ENCODE data around the gene HTRA1. TPM values are rescaled to one million over a fixed set of nuclear protein-coding genes. Genes with fewer than 3 reads are reported as not detected.

The HTRA1 gene
- polyA plus RNA-seq, 3 donors: 0.84 to 4.7 (median 2.2) TPM

GRCh38 chr10:122551450-122551849 lies 90.1 kb downstream of the HTRA1 start:
- no peak overlapping the region for H2AFZ ChIP-seq (ENCODE audit: insufficient read depth, low read depth, low read length, poor library complexity, severe bottlenecking)
- Mint-ChIP-seq H3K36me3 (no peaks in the 10 kb centered on the region), H3K4me1 (no peaks in the 10 kb centered on the region), H3K27ac (no peak overlapping the region), H3K4me3 (no peak overlapping the region), H3K27me3 (ENCODE audit: low read depth in 3 of 3) (peaks cover 6 to 14% (median 14%) of the 10 kb centered on the region in 3 donors), H3K9me3 (peaks cover 0 to 2% (median 0%) of the 10 kb centered on the region in 7 donors)
- H3K27me3 ChIP-seq (ENCODE audit: control insufficient read depth in 2 of 2, insufficient read depth in 2 of 2, low read length in 2 of 2): peaks cover 0 to 3% of the 10 kb centered on the region in 2 donors
- no peaks in the 10 kb centered on the region for H4K20me1 ChIP-seq (ENCODE audit: insufficient read depth, low read length)
- H3K4me3 ChIP-seq (replicated peaks in 1 of 3; ENCODE audit: low read depth in 2 of 3, low read length in 3 of 3): no peak overlapping the region
- H3K79me2 ChIP-seq (ENCODE audit: insufficient read depth, low read length): no peaks in the 10 kb centered on the region
- H3K4me2 ChIP-seq (replicated peaks; ENCODE audit: extremely low read depth, low read length, poor library complexity, severe bottlenecking): no peak overlapping the region
- no peaks in the 10 kb centered on the region for H3K4me1 ChIP-seq (ENCODE audit: control insufficient read depth in 1 of 2, insufficient read depth in 2 of 2, low read length in 2 of 2)
- DNase-seq: no peak
- H3K36me3 ChIP-seq (replicated peaks in 1 of 2; ENCODE audit: control insufficient read depth in 1 of 2, insufficient read depth in 2 of 2, low read length in 2 of 2): no peaks in the 10 kb centered on the region
- H3K9ac ChIP-seq (ENCODE audit: insufficient read depth, low read length, poor library complexity, severe bottlenecking): no peak overlapping the region
- TF ChIP-seq CTCF (IDR thresholded peaks at IDR 0.05): no peak
- H3K27ac ChIP-seq (ENCODE audit: low read depth in 1 of 2, low read length in 2 of 2): no peak overlapping the region
- H3K9me3 ChIP-seq (replicated peaks in 1 of 2; ENCODE audit: control insufficient read depth in 1 of 2, insufficient read depth in 1 of 2, low read length in 2 of 2): no peaks in the 10 kb centered on the region
- 79% methylated on average over 3 of the region's 9 CpGs for WGBS (ENCODE audit: insufficient coverage)
- intact Hi-C loops (cut with micrococcal nuclease): no loop called here

- H3K79me2 ChIP-seq (ENCODE audit: insufficient read depth, low read length): no peaks in the 10 kb centered on the region
- no peak overlapping the region for H3K9ac ChIP-seq (ENCODE audit: insufficient read depth, low read length, poor library complexity, severe bottlenecking)
- no peak overlapping the region for H2AFZ ChIP-seq (ENCODE audit: insufficient read depth, low read depth, low read length, poor library complexity, severe bottlenecking)
- Mint-ChIP-seq H3K27me3 (ENCODE audit: low read depth in 3 of 3) (peaks cover 18 to 20% (median 20%) of the 10 kb centered on the region in 3 donors), H3K4me3 (no peak overlapping the region), H3K9me3 (peaks cover 0 to 2% (median 0%) of the 10 kb centered on the region in 7 donors), H3K27ac (no peak overlapping the region), H3K4me1 (no peaks in the 10 kb centered on the region), H3K36me3 (no peaks in the 10 kb centered on the region)
- no peaks in the 10 kb centered on the region for H3K36me3 ChIP-seq (replicated peaks in 1 of 2; ENCODE audit: control insufficient read depth in 1 of 2, insufficient read depth in 2 of 2, low read length in 2 of 2)
- no peaks in the 10 kb centered on the region for H4K20me1 ChIP-seq (ENCODE audit: insufficient read depth, low read length)
- TF ChIP-seq CTCF (IDR thresholded peaks at IDR 0.05): no peak
- H3K4me2 ChIP-seq (replicated peaks; ENCODE audit: extremely low read depth, low read length, poor library complexity, severe bottlenecking): no peak overlapping the region
- H3K4me1 ChIP-seq (ENCODE audit: control insufficient read depth in 1 of 2, insufficient read depth in 2 of 2, low read length in 2 of 2): no peaks in the 10 kb centered on the region
- H3K27me3 ChIP-seq (ENCODE audit: control insufficient read depth in 2 of 2, insufficient read depth in 2 of 2, low read length in 2 of 2): peaks cover 0 to 4% of the 10 kb centered on the region in 2 donors
- WGBS (ENCODE audit: insufficient coverage): 94% methylated on average over 6 of the region's 6 CpGs
- no peaks in the 10 kb centered on the region for H3K9me3 ChIP-seq (replicated peaks in 1 of 2; ENCODE audit: control insufficient read depth in 1 of 2, insufficient read depth in 1 of 2, low read length in 2 of 2)
- intact Hi-C loops (cut with micrococcal nuclease): no loop called here
- H3K4me3 ChIP-seq (replicated peaks in 1 of 3; ENCODE audit: low read depth in 2 of 3, low read length in 3 of 3): no peak overlapping the region
- H3K27ac ChIP-seq (ENCODE audit: low read depth in 1 of 2, low read length in 2 of 2): no peak overlapping the region
- DNase-seq: no peak
Observed at GRCh38 chr10:122553341-122553740, 92.0 kb downstream of the HTRA1 start.
